ENCODE measurements around the gene FAAH.

Gene FAAH

DNA sequence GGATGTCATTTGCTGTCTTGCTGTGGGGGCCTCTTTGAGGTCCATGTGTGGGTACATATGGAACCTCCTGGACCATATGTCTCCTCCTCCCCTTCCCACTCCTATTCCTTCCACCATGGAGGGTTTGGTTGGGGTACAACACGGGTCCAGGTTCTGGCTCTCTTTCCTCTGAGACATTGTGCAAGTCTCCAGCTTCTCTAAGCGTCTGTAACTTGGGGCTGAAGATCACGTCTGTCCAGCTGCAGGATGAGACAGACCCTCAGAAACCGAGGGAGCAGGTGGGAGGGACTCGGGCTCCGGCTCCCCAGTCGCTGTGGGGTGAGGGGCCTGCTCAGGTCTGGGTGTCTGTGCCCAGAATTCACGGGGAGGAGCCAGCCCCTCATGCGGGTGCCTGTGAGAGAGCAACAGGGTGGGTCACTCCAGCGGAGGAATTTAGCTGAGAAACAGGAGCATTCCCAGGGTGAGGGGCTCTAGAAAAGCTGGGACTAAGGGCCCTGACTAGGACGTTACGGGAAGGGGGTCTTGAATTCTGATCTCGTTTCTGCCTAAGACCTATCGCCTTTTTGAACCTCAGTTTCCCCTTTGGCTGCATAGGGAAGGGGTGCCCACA lies 53.5 kb downstream of the FAAH start:
- no peak for DNase-seq (ENCODE audit: low read depth, low spot score)
- TF ChIP-seq, protein P1, sequence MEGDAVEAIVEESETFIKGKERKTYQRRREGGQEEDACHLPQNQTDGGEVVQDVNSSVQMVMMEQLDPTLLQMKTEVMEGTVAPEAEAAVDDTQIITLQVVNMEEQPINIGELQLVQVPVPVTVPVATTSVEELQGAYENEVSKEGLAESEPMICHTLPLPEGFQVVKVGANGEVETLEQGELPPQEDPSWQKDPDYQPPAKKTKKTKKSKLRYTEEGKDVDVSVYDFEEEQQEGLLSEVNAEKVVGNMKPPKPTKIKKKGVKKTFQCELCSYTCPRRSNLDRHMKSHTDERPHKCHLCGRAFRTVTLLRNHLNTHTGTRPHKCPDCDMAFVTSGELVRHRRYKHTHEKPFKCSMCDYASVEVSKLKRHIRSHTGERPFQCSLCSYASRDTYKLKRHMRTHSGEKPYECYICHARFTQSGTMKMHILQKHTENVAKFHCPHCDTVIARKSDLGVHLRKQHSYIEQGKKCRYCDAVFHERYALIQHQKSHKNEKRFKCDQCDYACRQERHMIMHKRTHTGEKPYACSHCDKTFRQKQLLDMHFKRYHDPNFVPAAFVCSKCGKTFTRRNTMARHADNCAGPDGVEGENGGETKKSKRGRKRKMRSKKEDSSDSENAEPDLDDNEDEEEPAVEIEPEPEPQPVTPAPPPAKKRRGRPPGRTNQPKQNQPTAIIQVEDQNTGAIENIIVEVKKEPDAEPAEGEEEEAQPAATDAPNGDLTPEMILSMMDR (IDR thresholded peaks at IDR 0.05; ENCODE audit: low read depth, low read length), result no peak
- in situ Hi-C loops (cut with HindIII; ENCODE audit: low sequenced_read_pairs), result no loop called here
- H3K4me3 ChIP-seq (ENCODE audit: low read depth, low read length), result no peak overlapping the region

DNA sequence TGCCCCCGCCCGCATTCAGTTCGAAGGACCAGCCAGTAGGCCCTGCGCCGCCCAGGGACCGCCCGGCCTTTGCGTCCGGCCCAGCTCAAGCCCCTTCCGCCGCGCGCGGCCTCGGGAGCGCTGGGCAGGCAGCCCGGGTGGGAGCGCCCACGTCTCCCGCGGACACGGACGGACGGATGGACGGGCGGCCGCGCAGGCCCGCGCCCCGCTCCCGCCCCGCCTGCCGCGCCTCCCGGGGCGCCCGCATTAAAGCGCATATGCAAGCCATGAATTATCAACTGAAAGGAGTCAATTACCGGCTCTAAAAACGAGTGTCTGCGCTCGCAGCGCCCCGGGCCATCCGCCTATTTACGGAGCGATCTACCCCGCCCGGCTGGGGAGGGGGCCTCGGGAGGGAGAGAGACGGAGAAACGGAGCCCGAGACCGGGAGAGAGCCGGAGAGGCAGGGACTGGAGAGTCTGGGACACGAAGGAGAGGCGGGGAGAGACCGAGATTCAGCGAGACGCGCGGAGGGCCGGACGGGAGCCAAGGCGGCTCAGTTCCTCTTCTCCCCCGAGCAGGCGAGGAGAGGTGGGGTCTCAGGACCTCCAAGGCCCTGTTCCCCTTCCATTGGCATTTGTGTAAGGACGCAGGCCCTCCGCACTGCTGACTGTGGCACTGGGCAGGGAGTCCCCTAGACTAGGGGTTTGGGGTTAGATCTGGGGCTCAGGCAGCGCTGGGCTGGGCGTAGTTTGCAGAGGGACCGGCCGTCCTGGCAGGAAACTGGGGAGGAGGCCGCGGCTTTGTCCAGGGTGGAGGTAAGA lies 54.2 kb downstream of the FAAH start:
- TF ChIP-seq, protein P1 (IDR thresholded peaks at IDR 0.05; ENCODE audit: low read depth, low read length), result no peak
- DNase-seq (ENCODE audit: low read depth, low spot score), result no peak
- in situ Hi-C loops (cut with HindIII; ENCODE audit: low sequenced_read_pairs), result no loop called here
- no peak overlapping the region for H3K4me3 ChIP-seq (ENCODE audit: low read depth, low read length)

DNA sequence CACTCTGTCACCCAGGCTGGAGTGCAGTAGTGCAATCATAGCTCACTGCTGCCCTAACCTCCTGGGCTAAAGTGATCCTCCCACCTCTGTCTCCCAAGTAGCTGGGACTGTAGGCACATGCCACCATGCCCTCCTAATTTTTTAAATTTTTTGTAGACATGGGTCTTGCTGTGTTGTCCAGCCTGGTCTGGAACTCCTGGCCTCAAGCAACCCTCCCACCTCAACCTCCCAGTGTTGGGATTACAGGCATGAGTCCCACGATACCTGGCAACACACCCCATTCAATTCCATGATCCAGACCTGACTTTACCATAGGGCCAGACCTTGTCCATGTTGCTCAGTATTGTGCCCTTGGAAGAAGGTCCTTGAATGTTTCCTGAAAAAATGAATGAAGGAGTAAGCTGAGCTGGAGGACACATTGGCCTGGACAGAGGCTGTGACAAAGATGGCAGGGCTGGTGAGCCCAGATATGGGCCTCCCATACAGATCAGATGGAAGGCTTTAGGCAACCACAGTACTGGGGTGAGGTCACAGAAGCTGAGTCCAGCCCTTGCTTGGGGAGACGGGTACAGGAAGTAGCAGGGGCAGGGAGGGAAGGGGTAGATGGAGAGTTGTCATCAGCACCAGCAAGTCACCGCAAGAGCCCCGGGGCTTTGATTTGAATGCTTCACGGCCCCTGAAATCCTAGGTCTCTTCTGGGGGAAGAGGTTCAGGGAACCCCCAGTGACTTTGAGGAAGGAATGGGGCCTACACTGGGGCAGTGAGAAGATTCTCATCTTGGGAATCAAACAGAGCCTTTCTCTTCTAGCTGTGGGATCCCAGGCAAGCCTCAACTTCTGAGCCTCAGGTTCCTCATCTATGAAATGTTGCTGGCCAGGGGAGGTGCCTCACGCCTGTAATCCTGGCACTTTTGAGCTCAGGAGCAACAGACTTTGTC lies 55.4 kb downstream of the FAAH start:
- no peak for DNase-seq (ENCODE audit: low read depth, low spot score)
- no peak overlapping the region for H3K4me3 ChIP-seq (ENCODE audit: low read depth, low read length)
- TF ChIP-seq, protein P1 (IDR thresholded peaks at IDR 0.05; ENCODE audit: low read depth, low read length), result no peak
- in situ Hi-C loops (cut with HindIII; ENCODE audit: low sequenced_read_pairs), result no loop called here

DNA sequence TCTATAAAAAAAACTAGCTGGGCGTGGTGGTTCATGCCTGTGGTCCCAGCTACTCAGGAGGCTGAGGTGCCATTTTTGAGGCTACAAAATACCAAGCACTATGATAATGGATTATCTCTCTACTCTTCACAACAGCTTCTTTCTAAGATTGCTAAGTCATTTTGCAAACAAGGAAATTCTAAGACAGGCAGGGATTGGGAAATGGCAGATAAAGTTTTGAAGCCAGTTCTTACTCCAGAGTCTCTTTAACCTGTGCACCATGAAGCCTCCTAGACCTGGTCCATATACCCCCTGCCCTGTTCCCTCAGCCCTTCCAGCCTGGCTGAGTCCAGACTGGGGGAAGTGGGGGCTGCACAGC lies 56.0 kb downstream of the FAAH start:
- no peak for DNase-seq (ENCODE audit: low read depth, low spot score)
- in situ Hi-C loops (cut with HindIII; ENCODE audit: low sequenced_read_pairs), result no loop called here
- TF ChIP-seq, protein P1 (IDR thresholded peaks at IDR 0.05; ENCODE audit: low read depth, low read length), result no peak
- no peak overlapping the region for H3K4me3 ChIP-seq (ENCODE audit: low read depth, low read length)

DNA sequence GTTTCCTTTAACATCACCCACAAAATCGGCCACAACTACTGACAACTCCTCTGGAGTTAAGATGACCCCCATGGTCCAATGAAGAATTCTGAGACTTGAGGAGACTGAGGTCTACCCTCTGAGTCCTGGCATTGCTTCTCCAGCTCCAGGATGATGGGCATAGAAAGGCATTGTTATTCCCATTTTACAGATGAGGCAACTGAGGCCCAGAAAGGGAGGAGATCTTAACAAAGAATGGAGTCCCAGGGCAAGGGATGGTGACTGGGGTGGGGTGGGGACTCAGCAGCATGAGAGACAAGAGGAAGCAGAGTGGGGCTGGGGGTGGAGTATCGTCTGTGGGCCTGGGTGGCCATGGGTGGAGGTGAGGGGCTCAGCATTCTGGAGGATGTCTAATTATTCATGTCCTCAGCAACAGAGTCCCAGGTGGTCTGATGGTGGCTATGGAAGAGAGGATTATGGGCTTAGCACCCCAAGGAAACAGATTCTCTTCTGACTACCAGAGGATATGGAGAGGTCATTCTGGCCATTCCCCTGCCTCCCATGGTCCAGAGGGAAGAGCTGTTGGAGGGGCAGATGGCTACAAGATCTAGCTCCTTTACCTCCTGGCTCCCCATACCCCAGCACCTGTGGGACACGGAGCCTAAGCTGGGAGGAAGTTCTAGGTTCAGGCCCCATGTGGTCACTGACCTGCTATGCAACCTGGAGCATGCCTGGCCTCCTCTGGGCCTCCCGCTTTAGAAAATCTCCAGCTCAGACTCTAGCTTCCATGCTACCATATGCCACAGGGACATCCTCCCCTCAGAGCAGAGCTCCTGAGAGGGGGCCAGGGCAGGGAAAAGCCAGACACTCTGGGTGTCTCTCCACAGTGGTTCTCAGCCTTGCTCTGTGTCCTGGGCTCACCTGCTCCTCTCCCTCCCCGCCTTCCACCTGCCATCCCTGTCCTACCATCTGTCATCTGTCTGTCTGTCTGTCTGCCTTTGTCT lies 58.1 kb downstream of the FAAH start:
- TF ChIP-seq, protein P1 (IDR thresholded peaks at IDR 0.05; ENCODE audit: low read depth, low read length), result no peak
- in situ Hi-C loops (cut with HindIII; ENCODE audit: low sequenced_read_pairs), result no loop called here
- H3K4me3 ChIP-seq (ENCODE audit: low read depth, low read length), result no peak overlapping the region
- no peak for DNase-seq (ENCODE audit: low read depth, low spot score)

Measured in astrocyte of the spinal cord (primary cell).